GM18909 (cell line): Measurements from ENCODE around the gene NXNL2.

Experiments used
- ATAC-seq: cut with Tn5 transposase; IDR thresholded peaks from one replicate; pipeline ENCODE4 v1.9.1; 2021; ENCODE audit warnings: mild to moderate bottlenecking; ENCODE audit not compliant: unreplicated experiment, poor library complexity

Gene NXNL2

DNA sequence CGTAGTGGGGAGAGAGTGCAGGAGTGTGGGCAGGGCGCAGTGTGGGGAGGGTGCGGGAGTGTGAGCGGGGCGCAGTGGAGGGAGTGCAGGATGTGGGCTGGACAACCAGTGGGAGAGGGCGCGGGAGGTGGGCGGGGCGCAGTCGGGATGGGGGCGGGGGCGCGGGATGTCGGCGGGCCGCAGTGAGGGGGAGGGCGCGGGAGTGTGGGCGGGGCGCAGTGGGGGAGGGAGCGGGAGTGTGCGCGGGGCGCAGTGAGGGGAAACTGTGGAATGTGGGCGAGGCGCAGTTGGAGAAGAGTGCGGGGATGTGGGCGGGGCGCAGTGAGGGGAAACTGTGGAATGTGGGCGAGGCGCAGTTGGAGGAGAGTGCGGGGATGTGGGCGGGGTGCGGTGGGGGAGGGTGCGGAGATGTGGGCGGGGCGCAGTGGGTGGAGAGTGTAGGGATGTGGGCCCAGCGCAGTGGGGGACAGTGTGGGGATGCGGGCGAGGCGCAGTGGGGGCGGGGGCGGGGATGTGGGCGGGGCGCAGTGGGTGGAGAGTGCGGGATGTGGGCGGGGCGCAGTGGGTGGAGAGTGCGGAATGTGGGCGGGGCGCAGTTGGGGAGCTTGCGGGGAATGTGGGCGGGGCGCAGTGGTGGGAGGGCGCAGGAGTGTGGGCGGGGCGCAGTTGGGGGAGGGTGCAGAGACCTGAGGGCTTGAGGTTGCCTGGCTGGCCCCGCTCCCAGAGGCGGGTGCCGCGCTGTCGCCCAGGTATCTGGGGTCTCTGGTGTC is at the start of gene NXNL2:
TSS of gene NXNL2 (plus strand) at position 723 of the 770 bp plus-strand sequence. CDS start 257 bp downstream, outside the sequence.
- ATAC-seq, result no peak

DNA sequence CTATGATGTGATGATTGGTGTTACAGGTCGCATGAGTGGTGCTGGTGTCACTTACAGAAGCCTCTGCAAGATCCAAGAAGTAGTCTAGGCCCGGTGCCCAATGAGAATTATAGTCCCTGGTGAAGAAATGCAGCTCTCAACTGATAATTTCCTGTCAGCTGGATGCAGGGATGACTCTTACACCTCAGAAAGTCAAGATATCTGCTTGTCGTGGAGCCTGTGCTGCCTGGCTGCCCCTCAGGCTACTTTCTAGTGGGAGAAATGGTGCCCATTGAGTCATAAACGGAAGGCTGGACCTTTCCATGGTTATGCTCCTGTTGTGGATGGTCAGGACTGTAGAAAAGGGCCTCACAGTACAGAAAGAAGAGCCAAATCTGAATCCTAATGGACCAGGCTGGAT is 46.8 kb upstream of the NXNL2 start:
- no peak for ATAC-seq

DNA sequence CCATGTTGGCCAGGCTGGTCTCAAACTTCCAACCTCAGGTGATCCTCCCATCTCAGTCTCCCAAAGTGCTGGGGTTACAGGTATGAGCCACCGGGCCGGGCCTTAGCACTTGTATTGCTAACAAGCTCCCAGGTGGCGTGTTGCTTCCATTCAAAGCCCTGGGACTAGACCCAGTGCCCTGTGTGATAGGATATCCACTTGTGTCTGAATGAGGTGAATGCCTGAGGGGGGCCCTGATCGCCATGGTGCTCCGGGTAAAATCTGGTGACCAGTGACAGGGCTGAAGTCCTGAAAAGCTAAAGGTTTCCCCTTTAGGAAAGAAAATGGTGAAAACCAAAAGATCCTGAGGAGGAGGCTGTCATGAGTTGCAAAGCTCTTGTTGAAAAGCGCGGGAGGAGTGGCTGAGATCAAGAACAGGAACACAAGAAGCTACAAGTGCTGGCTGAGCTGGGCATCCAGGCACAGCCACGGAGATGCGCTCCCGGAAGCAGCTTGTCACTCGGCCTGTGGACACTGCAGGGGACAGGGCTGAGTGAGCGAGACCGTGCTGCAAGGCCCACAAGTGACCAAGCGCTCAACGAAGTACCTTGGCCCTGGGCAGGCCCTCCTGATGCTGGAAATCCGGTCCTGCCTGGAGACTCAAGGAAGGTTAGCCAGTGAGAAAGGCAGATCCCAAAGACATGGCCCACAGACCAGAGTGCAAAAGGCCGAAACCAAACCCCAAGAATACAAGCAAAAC is 39.8 kb upstream of the NXNL2 start:
- no peak for ATAC-seq

DNA sequence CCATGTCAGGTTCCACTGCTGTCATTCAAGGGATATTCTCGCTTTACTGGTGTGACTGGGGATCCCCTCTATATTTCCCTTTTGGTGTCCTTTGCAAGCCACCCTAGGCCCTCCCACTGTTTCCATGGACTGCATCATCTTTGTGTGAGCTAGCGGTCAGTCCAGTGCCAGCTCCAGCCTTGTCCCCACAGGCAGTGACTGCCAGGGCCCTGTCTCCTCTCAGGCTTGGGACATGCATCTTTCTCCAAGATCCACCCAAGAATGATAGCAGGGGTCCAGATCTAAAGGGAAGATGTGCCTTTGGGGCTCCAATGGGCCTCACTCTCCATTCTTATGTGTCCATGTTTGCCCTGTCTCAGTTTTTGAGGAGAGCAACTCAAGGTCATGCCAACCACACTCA is 37.8 kb upstream of the NXNL2 start:
- no peak for ATAC-seq

DNA sequence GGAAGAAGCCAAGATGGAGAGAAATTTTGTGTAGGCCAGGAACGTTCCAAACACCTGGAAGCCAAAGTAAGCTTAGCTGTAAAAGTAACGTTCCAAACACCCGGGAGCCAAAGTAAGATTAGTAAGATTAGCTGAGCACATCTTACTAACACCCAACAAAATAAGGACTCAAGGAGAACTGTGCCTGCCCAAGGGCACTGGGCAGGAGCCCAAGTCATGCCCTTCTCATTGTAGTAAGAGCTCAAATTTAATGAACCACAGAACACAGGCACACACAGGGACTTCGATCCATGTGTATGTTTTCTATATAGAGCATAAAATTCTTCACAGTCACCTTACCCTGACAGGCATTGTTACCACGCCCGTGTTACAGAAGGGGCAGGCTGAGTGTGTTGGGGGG is 36.1 kb upstream of the NXNL2 start:
- ATAC-seq, result no peak

DNA sequence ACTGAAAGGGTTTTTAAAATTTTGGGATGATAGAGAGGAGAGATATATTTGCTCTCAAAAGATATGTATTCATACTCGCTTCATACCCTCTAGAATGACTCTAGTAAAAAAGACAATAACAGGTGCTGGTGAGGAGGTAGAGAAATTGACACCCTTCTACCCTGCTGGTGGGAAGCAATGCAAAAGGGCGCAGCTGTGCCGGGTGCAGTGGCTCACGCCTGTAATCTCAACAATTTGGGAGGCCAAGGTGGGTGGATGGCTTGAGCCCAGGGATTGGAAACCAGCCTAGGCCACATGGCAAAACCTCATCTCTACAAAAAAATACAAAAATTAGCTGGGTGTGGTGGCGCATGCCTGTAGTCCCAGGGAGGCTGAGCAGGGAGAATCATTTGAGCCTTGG is 33.9 kb upstream of the NXNL2 start:
- ATAC-seq, result no peak

DNA sequence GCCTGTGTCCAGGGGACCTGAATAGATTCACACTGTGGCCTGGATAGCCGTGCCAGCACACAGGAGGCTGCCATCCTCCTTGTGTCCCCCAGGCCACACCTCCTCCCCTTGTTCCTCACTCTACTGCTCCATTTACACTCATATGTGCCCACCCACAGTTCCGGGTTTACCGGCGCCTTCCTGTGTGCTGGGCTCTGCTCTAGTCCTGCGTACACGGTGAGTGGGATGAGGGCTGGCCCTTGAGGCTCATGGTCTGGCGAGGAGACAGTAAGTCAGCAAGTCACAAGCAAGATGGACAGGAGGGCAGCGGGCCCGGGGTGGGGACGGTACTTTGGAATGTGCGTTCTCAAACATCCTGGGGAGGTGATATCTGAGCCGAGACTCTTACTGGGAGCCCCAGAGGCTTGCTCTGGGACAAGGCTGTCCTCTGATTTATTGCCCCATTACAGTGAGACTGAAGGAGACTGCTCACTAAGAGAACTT is 32.4 kb upstream of the NXNL2 start:
- no peak for ATAC-seq

DNA sequence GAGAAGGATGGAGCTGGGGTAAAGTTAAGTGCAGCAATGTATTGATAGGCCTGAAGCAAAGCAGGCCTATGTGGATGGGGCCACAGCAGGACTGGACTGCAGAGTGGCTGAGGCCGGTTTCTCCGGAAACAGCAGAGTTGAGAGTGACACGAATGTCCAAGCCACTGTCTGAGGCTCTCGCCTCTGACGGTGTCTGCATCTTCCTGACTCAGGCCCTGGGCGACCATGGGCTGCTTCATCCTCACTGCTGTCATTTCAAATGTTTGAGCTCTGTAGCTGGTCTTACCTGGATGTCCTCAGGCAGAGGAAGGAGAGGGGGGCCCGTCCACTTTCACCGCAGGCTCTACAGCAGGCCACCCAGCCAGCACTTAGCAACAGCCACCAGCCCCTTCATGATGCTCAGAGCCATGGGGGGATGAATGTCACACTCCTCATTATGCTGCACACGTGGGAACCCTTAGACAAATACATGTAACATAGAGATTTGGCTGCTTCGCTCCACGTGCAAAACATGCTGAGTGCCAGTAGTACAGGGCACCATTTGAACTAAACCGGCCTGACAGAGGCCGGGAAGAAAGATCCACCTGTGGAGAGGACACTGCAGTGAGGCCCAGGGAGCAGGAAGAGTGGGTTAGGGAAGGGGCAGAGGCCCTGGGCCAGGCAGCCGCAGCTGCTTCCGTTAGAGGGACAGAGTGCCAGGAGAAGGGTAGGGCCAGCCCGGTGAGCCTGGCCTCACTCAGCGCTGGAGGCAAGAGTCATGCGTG is 31.7 kb upstream of the NXNL2 start:
- no peak for ATAC-seq

DNA sequence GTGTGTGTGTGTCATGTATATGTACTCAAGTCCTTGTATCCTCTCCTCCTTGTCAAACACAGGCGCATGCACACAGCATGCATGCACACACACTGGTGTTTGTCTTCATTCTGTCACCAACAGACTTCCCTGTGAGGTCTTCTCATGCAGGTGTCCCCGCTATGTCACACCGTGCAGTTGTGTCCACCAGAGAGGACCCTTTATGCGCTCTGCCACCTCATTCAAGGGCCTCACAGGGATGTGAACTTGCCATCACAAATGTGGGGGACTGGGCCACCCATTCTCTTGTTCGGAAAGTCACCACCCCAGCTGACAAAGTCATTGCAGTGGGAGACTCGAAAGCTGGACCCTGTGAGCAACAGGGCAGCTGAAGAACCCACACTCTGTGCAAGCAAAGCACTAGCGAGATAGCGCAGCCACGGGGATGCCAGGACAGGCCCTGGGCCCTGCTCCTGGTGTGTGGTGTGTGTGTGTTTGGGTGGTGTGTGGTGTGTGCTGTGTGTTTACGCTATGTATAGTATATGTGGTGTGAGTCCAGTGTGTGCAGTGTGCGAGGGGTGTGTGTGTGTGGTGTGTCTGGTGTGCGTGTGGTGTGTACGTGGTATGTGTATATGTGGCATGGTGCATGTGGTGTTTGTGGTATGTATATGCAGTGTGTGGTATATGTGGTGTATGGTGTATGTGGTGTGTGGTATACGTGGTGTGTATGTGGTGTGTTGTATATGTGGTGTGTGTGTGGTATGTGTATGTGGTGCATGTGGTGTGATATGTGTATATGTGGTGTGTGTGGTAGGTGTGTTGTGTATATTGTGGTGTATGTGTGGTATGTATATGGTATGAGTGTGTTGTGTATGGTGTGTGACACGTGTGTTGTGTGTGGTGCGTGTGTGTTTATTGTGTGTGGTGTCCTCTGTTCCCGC is 30.9 kb upstream of the NXNL2 start:
- ATAC-seq, result no peak

DNA sequence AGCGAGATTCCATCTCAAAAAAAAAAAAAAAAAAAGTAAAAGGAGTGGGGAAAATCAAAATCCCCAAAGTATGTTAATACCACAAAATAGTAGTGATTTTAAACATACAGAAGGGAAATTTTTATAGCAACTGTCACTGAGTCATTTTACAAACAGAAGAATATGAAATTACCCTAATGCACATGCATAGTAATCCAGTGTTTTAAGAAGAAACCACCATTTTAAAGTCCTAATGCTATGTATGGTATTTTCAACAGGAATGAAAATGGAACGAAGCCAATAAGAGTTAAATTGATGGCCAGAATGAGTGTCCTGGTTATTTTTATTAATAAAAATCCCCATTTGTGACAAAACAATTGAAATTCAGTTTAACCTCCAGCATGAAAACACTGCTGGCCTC is 26.7 kb upstream of the NXNL2 start:
- ATAC-seq, result no peak

DNA sequence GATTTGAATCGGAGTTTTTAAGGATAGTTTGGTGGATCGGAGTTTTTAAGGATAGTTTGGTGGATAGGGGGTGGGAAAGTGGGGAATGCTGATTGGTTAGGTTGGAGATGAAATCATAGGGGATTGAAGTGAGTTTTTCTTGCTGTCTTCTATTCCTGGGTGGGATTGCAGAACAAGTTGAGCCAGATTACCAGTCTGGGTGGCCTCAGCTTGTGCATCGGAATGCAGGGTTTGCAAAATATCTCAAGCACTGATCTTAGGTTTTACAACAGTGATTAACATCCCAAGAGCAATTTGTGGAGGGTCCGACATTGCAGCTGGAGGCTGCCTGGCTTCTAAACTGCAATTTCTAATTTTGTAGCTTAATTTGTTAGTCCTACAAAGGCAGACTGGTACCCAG is 23.1 kb upstream of the NXNL2 start:
- no peak for ATAC-seq

DNA sequence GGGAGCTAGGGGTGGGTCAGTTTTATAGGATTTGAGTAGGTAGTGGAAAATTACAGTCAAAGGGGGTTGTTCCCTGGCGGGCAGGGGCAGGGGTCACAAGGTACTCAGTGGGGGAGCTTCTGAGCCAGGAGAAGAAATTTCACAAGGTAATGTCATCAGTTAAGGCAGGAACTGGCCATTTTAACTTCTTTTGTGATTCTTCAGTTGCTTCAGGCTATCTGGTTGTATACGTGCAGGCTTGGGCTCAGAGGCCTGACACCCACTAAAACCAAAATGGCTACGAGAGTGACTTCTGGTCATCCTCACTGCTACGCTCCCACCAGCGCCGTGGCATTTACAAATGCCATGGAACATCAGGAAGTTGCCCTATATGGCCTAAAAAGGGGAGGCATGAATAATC is 20.7 kb upstream of the NXNL2 start:
- ATAC-seq, result no peak

DNA sequence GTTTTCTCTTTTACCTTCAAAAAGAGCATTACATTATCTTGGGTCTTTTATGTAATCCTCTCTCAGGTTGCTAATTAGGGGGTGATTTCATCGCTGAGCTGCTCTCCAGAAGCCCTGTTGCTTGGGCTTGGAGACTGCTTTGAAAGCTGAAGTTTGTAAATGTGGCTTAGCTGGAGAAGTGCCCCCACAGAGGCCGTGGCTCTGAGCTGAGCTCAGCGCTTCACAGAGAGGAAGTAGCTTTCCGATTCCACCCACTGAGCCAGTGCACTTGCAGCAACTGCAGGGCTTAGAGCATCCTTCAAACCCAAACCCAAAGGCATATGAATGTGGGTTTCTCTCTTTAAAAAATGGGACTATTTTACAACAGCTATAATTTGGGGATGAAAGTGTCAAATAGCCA is 13.7 kb upstream of the NXNL2 start:
- ATAC-seq, result no peak

DNA sequence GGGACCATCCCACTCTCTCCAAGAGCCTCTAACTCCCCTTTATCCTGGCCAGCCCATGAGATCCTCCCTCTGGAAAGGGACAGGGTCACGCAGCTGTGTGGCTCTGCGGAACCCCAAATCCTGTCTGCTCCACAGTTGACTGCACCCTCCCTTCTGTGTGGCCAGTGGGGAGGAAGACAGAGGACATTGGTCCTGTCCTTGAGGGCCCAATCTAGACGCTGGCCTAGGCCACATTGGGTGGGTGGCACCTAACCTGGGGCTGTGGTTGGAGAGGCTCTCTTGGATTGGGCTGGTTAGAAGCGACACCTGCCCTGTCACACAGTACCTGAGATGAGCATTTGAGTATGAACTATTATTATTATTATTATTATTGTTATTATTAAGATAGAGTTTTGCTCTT is 12.6 kb upstream of the NXNL2 start:
- no peak for ATAC-seq

DNA sequence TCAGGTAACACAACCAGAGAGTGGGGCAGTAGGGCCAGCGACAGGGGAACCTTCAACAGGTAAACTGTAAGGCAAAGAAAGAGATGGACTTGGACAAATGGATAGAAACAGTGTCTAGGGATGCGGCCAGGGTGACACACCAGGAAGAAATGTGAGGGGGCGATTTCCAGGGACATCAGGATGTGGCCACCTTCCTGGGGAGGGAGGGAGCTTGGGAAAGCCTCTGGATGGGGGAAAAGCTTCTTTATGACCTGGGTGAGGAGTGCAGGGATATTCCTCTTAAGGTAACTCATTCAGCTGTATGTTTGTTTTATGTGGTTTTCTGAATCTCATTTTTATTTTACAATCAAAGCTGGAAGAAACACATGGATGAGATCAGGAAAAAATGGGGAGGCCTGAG is 11.9 kb upstream of the NXNL2 start:
- no peak for ATAC-seq

DNA sequence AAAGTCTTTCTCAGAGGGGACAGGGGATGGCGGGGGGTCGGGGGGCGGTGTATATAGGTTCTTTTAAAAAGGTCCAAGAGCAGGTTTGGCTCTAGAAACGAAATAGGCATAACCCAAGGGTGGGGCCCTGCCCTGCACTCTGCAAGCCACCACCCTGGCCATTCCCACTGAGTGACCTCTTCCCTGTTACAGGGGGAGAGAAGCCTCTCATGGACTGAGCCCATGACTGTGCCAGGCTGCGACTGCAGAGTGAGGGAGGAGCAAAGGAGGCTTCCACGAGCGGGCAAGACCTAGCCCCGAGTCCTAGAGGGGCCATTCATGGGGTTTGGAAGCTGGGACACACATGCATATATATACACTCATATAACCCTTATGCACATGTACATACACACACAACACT is 10.1 kb upstream of the NXNL2 start:
- no peak for ATAC-seq

DNA sequence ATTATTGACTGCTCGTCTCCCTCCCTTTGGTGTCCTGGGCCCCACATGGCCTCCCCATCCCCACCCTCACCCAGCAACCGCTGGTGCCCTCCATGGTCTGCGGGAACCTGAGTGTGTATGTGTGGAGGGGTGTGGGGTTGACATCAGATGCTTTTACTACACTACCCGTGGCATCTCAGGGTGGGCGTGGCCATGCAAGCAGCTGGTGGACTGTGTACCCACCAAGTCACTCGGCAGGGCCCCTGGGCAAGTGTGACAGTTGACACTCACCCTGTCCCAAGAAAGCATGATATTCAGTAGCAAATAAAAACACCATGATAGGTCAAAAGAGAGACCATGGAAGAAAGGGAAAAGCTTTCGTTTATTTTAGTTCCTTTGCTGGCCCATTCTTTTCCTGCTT is 7.4 kb upstream of the NXNL2 start:
- ATAC-seq, result no peak

DNA sequence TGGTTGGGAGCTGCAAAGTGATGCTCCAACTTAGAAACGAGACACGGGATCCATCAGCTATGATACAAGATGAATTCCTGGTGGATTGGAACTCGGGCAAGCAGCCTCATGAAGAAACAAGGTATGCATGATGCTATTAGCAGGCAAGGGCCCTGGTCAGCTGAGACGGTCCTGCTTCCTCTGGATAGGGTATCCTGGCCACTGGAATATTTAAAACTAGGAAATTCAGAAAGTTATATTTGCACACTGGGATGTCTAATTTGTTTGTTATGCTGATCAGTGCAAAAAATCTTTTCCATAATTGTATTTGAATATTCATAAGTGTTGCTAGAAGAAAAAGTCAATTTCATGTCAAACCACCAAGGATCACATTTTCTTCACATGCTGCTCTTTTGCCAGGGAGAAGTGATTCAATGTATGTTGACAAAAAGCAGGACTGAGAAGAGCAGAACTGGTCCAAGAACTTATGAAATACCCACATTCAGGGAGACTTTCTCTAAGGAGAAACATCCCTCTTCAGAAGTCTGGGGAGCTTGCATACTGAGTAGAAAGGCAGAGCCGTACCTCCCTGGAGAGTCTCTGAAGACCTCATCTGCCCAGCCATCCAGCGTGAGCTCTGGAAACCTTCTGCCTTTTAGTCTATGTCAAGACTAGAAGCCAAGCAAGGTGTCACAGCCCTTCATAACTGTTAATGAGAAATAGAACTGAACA is 6.7 kb upstream of the NXNL2 start:
- ATAC-seq, result no peak

DNA sequence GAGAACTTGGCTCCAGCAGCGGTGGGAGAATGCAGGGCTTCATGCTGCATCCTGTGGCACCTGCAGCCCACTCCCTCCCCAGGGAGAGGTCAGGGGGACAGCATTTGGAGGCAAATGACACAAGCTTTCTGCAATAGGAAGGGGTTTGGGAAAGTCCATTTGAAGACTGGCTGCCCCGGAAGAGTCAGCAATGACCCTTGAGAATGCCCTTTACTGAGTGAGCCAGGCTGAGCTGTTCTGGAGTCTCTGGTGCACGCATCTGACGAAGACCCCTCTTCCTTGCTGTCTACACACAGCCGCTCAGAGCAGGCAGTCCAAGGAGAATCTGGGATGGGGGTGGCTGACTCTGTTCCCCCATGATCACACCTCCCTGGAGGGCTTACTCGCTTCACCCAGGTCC is 5.5 kb upstream of the NXNL2 start:
- no peak for ATAC-seq
